WTC11 (cell line): ENCODE results near the gene SIKE1. TPM values are rescaled to one million over a fixed set of nuclear protein-coding genes. Genes with fewer than 3 reads are reported as not detected.

Experiments used
- ATAC-seq: fragments of 200-7000 bp; cut with Tn5 transposase; 2 replicates; pipeline ENCODE4 v1.10.0; 2021; ENCODE audit warnings: mild to moderate bottlenecking, moderate library complexity
- CTCF ChIA-PET: fragments of 300-600 bp; sonication (Branson Sonifier 250); formaldehyde crosslinking; loops from one replicate; lab custom pipeline; 2021; ENCODE audit warnings: antibody characterized with exemption; lab: Charles Lee
- POLR2A ChIA-PET: fragments of 350-600 bp; sonication (Branson Sonifier 250); formaldehyde crosslinking; loops from one replicate; lab custom pipeline; 2021; ENCODE audit warnings: antibody characterized with exemption; lab: Charles Lee
- DNase-seq: peaks from one replicate; pipeline ENCODE4 v3.0.0; 2021; ENCODE audit warnings: low spot score
- H3K27ac Mint-ChIP-seq: 2 replicates; pipeline ENCODE4 v1.8.0; 2021; ENCODE audit warnings: mixed read lengths
- H3K27me3 Mint-ChIP-seq: 2 replicates; pipeline ENCODE4 v1.8.0; 2021; ENCODE audit warnings: low read depth, mild to moderate bottlenecking, moderate library complexity, mixed read lengths
- H3K36me3 Mint-ChIP-seq: 2 replicates; pipeline ENCODE4 v1.8.0; 2021; ENCODE audit warnings: mixed read lengths
- H3K4me1 Mint-ChIP-seq: 2 replicates; pipeline ENCODE4 v1.8.0; 2022; ENCODE audit warnings: mixed read lengths
- H3K4me3 Mint-ChIP-seq: 2 replicates; pipeline ENCODE4 v1.8.0; 2021; ENCODE audit warnings: mild to moderate bottlenecking, moderate library complexity, mixed read lengths
- H3K9me3 Mint-ChIP-seq: 2 replicates; pipeline ENCODE4 v1.8.0; 2021; ENCODE audit warnings: mixed read lengths
- AFF4 ChIP-seq: sonication (generic); formaldehyde crosslinking; IDR thresholded peaks from 2 replicates; pipeline ENCODE4 v1.8.1; 2023; ENCODE audit warnings: mild to moderate bottlenecking, missing genetic modification reagents, borderline replicate concordance
- CDX4 ChIP-seq: fragments of 250-450 bp; sonication (Bioruptor Pico); IDR thresholded peaks from 2 replicates; pipeline ENCODE4 v1.9.0; 2021; ENCODE audit warnings: moderate library complexity, mild to moderate bottlenecking, inconsistent platforms, borderline replicate concordance
- EMX1 ChIP-seq: fragments of 250-450 bp; sonication (Bioruptor Pico); IDR thresholded peaks from 2 replicates; pipeline ENCODE4 v1.8.0; 2021; ENCODE audit warnings: mild to moderate bottlenecking
- FOXJ3 ChIP-seq: sonication (generic); formaldehyde crosslinking; IDR thresholded peaks from 2 replicates; pipeline ENCODE4 v1.9.0; 2021; ENCODE audit warnings: missing genetic modification reagents, mild to moderate bottlenecking, borderline replicate concordance
- GABPB1 ChIP-seq: sonication (generic); formaldehyde crosslinking; IDR thresholded peaks from 2 replicates; pipeline ENCODE4 v1.8.1; 2023; ENCODE audit warnings: mild to moderate bottlenecking, missing genetic modification reagents
- GRHL2 ChIP-seq: fragments of 250-450 bp; sonication (Bioruptor Pico); IDR thresholded peaks from 2 replicates; pipeline ENCODE4 v1.8.0; 2022; ENCODE audit warnings: mild to moderate bottlenecking, moderate library complexity; ENCODE audit not compliant: insufficient replicate concordance, severe bottlenecking
- IRF2 ChIP-seq: sonication (generic); formaldehyde crosslinking; IDR thresholded peaks from 2 replicates; pipeline ENCODE4 v1.8.0; 2022; ENCODE audit warnings: low read depth, missing genetic modification reagents, borderline replicate concordance
- NFATC4 ChIP-seq: fragments of 250-450 bp; sonication (Bioruptor Pico); IDR thresholded peaks from 2 replicates; pipeline ENCODE4 v1.9.0; 2021; ENCODE audit warnings: mild to moderate bottlenecking
- NR2C2 ChIP-seq: sonication (generic); formaldehyde crosslinking; IDR thresholded peaks from 2 replicates; pipeline ENCODE4 v1.8.0; 2022; ENCODE audit warnings: mild to moderate bottlenecking, missing genetic modification reagents
- SMAD4 ChIP-seq: sonication (generic); formaldehyde crosslinking; IDR thresholded peaks from 2 replicates; pipeline ENCODE4 v1.8.0; 2022; ENCODE audit warnings: mild to moderate bottlenecking, missing genetic modification reagents
- ZBTB43 ChIP-seq: sonication (generic); formaldehyde crosslinking; IDR thresholded peaks from 2 replicates; pipeline ENCODE4 v1.8.1; 2023; ENCODE audit warnings: mild to moderate bottlenecking, missing genetic modification reagents
- ZNF121 ChIP-seq: sonication (generic); formaldehyde crosslinking; IDR thresholded peaks from 2 replicates; pipeline ENCODE4 v1.8.0; 2023; ENCODE audit warnings: missing genetic modification reagents
- total RNA-seq: library from RNA; stranded (reverse); gene quantifications from 3 replicates; pipeline ENCODE4 v1.2.3, GENCODE V29; 2021
- TF ChIP-seq, protein P1 (sequence below): sonication (generic); formaldehyde crosslinking; IDR thresholded peaks from 2 replicates; pipeline ENCODE4 v1.8.0; 2022; ENCODE audit warnings: mild to moderate bottlenecking, missing genetic modification reagents
- TF ChIP-seq, protein P2 (sequence below): sonication (generic); formaldehyde crosslinking; IDR thresholded peaks from 2 replicates; pipeline ENCODE4 v1.8.1; 2023; ENCODE audit warnings: mild to moderate bottlenecking, missing genetic modification reagents
- TF ChIP-seq, protein P3 (sequence below): sonication (generic); formaldehyde crosslinking; IDR thresholded peaks from 2 replicates; pipeline ENCODE4 v1.8.0; 2022; ENCODE audit warnings: missing genetic modification reagents
- TF ChIP-seq, protein P4 (sequence below): fragments of 250-450 bp; sonication (Bioruptor Pico); IDR thresholded peaks from 2 replicates; pipeline ENCODE4 v1.8.0; 2021; ENCODE audit warnings: mild to moderate bottlenecking
- TF ChIP-seq, protein P5 (sequence below): sonication (generic); formaldehyde crosslinking; IDR thresholded peaks from 2 replicates; pipeline ENCODE4 v1.8.1; 2022; ENCODE audit warnings: mild to moderate bottlenecking, moderate library complexity, missing genetic modification reagents

The SIKE1 gene
- total RNA-seq, 1 experiment from 2014 or later = 68.7 TPM

DNA sequence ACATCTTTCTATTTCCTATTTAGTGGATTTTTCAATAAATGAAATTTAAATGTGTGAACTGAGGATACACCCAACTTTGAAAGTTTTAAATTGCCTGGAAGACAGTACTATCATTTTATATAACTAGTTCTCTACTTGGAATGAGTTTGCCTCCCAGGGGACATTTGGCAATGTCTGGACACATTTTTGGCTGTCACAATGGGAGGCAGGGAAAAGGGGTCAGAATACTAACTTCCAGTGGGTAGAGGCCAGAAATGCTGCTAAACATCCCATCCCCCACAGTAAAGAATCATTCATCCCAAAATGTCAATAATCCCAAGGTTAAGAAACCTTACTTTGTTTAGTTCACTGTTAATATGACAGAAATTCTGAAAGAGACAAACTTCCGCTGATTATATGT lies 50.7 kb downstream of the SIKE1 start (continued):
- TF ChIP-seq AFF4 (CRISPR knock-in tag) (no peak), FOXJ3 (no peak), GRHL2 (no peak)
- TF ChIP-seq, protein P1, sequence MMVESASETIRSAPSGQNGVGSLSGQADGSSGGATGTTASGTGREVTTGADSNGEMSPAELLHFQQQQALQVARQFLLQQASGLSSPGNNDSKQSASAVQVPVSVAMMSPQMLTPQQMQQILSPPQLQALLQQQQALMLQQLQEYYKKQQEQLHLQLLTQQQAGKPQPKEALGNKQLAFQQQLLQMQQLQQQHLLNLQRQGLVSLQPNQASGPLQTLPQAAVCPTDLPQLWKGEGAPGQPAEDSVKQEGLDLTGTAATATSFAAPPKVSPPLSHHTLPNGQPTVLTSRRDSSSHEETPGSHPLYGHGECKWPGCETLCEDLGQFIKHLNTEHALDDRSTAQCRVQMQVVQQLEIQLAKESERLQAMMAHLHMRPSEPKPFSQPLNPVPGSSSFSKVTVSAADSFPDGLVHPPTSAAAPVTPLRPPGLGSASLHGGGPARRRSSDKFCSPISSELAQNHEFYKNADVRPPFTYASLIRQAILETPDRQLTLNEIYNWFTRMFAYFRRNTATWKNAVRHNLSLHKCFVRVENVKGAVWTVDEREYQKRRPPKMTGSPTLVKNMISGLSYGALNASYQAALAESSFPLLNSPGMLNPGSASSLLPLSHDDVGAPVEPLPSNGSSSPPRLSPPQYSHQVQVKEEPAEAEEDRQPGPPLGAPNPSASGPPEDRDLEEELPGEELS = no peak
- TF ChIP-seq, protein P2, sequence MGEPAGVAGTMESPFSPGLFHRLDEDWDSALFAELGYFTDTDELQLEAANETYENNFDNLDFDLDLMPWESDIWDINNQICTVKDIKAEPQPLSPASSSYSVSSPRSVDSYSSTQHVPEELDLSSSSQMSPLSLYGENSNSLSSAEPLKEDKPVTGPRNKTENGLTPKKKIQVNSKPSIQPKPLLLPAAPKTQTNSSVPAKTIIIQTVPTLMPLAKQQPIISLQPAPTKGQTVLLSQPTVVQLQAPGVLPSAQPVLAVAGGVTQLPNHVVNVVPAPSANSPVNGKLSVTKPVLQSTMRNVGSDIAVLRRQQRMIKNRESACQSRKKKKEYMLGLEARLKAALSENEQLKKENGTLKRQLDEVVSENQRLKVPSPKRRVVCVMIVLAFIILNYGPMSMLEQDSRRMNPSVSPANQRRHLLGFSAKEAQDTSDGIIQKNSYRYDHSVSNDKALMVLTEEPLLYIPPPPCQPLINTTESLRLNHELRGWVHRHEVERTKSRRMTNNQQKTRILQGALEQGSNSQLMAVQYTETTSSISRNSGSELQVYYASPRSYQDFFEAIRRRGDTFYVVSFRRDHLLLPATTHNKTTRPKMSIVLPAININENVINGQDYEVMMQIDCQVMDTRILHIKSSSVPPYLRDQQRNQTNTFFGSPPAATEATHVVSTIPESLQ = no peak

DNA sequence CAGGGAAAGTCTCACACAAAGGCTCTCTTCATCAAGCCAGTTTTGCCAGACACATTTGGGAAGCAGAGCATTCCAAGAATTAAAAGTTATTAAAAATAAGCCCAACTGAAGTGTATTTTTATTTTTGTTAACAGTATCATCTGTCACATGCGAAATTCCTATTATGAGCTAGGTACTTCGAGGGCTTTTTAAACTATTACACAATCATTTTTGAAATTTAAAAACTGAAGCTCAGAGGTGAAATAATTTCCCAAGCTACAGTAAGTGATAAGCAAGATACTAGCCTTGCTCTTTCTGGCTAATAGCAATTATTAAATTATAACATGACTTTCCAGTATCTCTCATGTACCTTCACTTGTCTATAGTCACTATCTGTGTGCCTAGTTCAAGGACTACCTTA lies 51.9 kb downstream of the SIKE1 start:
- no peak for DNase-seq
- Mint-ChIP-seq H3K36me3 (peaks cover 94% of the 10 kb centered on the region), H3K4me1 (no peaks in the 10 kb centered on the region), H3K27ac (no peak overlapping the region), H3K27me3 (no peaks in the 10 kb centered on the region), H3K9me3 (no peaks in the 10 kb centered on the region), H3K4me3 (no peak overlapping the region)
- ATAC-seq = no peak
- ChIA-PET CTCF (interaction anchor here (0.7 kb wide), 1 partner anchor 12 kb away, joined by 3 read pairs; the partner anchor contains the start of gene NRAS), POLR2A (no interaction called here)
- TF ChIP-seq CDX4 (no peak), IRF2 (CRISPR knock-in tag) (no peak), SMAD4 (CRISPR knock-in tag) (no peak), NFATC4 (CRISPR knock-in tag) (no peak), NR2C2 (CRISPR knock-in tag) (no peak), GABPB1 (CRISPR knock-in tag) (no peak), ZBTB43 (CRISPR knock-in tag) (no peak), EMX1 (CRISPR knock-in tag) (no peak), ZNF121 (no peak)
- TF ChIP-seq, protein P3, sequence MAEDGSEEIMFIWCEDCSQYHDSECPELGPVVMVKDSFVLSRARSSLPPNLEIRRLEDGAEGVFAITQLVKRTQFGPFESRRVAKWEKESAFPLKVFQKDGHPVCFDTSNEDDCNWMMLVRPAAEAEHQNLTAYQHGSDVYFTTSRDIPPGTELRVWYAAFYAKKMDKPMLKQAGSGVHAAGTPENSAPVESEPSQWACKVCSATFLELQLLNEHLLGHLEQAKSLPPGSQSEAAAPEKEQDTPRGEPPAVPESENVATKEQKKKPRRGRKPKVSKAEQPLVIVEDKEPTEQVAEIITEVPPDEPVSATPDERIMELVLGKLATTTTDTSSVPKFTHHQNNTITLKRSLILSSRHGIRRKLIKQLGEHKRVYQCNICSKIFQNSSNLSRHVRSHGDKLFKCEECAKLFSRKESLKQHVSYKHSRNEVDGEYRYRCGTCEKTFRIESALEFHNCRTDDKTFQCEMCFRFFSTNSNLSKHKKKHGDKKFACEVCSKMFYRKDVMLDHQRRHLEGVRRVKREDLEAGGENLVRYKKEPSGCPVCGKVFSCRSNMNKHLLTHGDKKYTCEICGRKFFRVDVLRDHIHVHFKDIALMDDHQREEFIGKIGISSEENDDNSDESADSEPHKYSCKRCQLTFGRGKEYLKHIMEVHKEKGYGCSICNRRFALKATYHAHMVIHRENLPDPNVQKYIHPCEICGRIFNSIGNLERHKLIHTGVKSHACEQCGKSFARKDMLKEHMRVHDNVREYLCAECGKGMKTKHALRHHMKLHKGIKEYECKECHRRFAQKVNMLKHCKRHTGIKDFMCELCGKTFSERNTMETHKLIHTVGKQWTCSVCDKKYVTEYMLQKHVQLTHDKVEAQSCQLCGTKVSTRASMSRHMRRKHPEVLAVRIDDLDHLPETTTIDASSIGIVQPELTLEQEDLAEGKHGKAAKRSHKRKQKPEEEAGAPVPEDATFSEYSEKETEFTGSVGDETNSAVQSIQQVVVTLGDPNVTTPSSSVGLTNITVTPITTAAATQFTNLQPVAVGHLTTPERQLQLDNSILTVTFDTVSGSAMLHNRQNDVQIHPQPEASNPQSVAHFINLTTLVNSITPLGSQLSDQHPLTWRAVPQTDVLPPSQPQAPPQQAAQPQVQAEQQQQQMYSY = no peak
- TF ChIP-seq, protein P4, sequence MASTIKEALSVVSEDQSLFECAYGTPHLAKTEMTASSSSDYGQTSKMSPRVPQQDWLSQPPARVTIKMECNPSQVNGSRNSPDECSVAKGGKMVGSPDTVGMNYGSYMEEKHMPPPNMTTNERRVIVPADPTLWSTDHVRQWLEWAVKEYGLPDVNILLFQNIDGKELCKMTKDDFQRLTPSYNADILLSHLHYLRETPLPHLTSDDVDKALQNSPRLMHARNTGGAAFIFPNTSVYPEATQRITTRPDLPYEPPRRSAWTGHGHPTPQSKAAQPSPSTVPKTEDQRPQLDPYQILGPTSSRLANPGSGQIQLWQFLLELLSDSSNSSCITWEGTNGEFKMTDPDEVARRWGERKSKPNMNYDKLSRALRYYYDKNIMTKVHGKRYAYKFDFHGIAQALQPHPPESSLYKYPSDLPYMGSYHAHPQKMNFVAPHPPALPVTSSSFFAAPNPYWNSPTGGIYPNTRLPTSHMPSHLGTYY (CRISPR knock-in tag) = no peak
- TF ChIP-seq, protein P5, sequence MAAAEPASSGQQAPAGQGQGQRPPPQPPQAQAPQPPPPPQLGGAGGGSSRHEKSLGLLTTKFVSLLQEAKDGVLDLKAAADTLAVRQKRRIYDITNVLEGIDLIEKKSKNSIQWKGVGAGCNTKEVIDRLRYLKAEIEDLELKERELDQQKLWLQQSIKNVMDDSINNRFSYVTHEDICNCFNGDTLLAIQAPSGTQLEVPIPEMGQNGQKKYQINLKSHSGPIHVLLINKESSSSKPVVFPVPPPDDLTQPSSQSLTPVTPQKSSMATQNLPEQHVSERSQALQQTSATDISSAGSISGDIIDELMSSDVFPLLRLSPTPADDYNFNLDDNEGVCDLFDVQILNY (CRISPR knock-in tag) = no peak
